GM18861 (cell line): ENCODE data around the gene MINDY2.
"Not testable (repeated sequence)": the region's sequence is repeated elsewhere in the genome, so short reads cannot be mapped to it uniquely, and the experiment has no call there.

Experiments used
- ATAC-seq: cut with Tn5 transposase; IDR thresholded peaks from one replicate; pipeline ENCODE4 v1.9.1; 2021; ENCODE audit not compliant: unreplicated experiment

The MINDY2 gene

GRCh38 chr15:58877999-58878825 lies 107.1 kb downstream of the MINDY2 start:
- ATAC-seq = no peak

- ATAC-seq = no peak
Observed at GRCh38 chr15:58880320-58880719, 109.2 kb downstream of the MINDY2 start.

GRCh38 chr15:58882243-58882642 lies 111.1 kb downstream of the MINDY2 start:
- ATAC-seq = no peak

DNA sequence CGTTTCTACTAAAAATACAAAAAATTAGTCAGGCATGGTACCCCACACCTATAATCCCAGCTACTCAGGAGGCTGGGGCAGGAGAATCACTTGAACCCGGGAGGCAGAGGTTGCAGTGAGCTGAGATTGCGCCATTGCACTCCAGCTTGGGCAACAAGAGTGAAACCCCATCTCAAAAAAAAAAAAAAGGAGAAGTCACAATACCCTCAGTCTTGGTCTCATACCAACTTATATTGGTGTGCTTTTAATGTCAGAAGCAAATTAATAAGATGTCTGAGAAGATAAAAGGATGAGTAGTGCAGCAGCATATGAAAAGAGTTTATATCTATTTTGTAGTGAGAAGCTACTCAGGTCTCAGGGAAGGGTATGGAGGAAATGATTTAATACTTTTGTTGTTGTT lies 112.8 kb downstream of the MINDY2 start:
- ATAC-seq = not testable (repeated sequence)

DNA sequence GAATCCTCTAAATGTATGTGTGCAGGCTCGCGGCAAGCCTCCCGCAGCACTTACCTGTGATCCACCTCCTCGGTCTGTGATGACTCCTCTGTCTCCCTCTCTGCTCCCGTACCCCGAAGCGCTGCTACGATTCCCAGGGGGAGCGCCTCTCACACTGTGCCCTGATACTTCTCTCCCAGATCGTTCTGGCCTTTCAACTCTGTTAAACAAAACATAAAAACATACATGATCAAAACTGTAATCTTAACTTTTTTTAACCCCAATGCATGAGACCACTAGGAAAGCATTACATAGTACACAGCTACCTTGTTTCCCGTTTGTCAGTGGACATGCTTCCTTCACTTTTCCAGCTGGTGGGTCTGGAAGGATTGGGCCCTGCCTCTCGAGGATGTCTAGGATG lies 115.8 kb downstream of the MINDY2 start:
- ATAC-seq = no peak

GRCh38 chr15:58889363-58889762 lies 118.3 kb downstream of the MINDY2 start:
- no peak for ATAC-seq

GRCh38 chr15:58898150-58898680 lies 127.1 kb downstream of the MINDY2 start:
- no peak for ATAC-seq

GRCh38 chr15:58900631-58901030 lies 129.5 kb downstream of the MINDY2 start:
- no peak for ATAC-seq

GRCh38 chr15:58908550-58909309 lies 137.6 kb downstream of the MINDY2 start:
- ATAC-seq = no peak

- ATAC-seq = no peak
Observed at GRCh38 chr15:58909616-58910015, 138.5 kb downstream of the MINDY2 start.

DNA sequence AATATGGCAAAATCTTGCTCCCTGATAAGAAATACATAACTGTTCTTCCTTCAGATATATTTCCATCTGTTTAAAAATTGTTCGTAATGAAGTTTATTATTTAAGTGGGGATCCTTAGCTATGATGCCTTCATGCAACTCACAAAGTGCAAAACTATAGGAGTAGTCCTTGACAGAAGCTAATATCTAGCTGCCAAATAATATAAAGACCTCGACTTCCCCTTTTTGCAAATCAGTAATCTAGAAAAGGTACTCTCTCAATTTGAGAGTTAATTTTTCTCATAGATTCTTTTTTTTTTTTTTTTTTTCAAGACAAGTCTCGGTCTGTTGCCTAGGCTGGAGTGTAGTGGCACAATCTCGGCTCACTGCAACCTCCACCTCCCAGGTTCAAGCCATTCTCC lies 139.4 kb downstream of the MINDY2 start:
- ATAC-seq = no peak
